Activated CD8-positive, alpha-beta T cell treated with anti-CD3 and anti-CD28 coated beads for 36 hours (primary cell): ENCODE results near the gene ZNF202. TPM values are rescaled to one million over a fixed set of nuclear protein-coding genes. Genes with fewer than 3 reads are reported as not detected.

Experiments
- ATAC-seq: fragments of 200-7000 bp; cut with Tn5 transposase; one replicate; pipeline ENCODE4 v1.10.0; 2021; ENCODE audit warnings: mild to moderate bottlenecking, moderate library complexity
- CTCF ChIA-PET: fragments of 350-600 bp; sonication (Branson Sonifier 250); formaldehyde crosslinking; loops from one replicate; lab custom pipeline; 2021; ENCODE audit warnings: antibody characterized with exemption; lab: Charles Lee
- POLR2A ChIA-PET: fragments of 350-600 bp; sonication (Branson Sonifier 250); formaldehyde crosslinking; loops from one replicate; lab custom pipeline; 2021; ENCODE audit warnings: antibody characterized with exemption; lab: Charles Lee
- DNase-seq: peaks from one replicate; pipeline ENCODE4 v3.0.0-alpha.2; 2020
- H3K27ac Mint-ChIP-seq: one replicate; pipeline ENCODE4 v1.8.0; 2021; ENCODE audit warnings: mild to moderate bottlenecking, mixed read lengths
- H3K27me3 Mint-ChIP-seq: one replicate; pipeline ENCODE4 v1.8.0; 2021; ENCODE audit warnings: mixed read lengths
- H3K36me3 Mint-ChIP-seq: one replicate; pipeline ENCODE4 v1.8.0; 2021; ENCODE audit warnings: low read depth, mixed read lengths
- H3K4me1 Mint-ChIP-seq: one replicate; pipeline ENCODE4 v1.8.0; 2021; ENCODE audit warnings: low read depth, mixed read lengths
- H3K4me3 Mint-ChIP-seq: one replicate; pipeline ENCODE4 v1.8.0; 2021; ENCODE audit warnings: mild to moderate bottlenecking, moderate library complexity, mixed read lengths
- H3K9me3 Mint-ChIP-seq: one replicate; pipeline ENCODE4 v1.8.0; 2021; ENCODE audit warnings: mixed read lengths
- CTCF ChIP-seq: fragments of 200-600 bp; IDR thresholded peaks from one replicate; pipeline ENCODE4 v1.8.0; 2022; ENCODE audit warnings: antibody characterized with exemption, mild to moderate bottlenecking
- intact Hi-C: fragments of 100-400 bp; cut with micrococcal nuclease; formaldehyde crosslinking; loops from one replicate; pipeline ENCODE4 v1.10.0; 2022
- total RNA-seq, 2 experiments: library from RNA; stranded (reverse); gene quantifications; one replicate each; pipeline ENCODE4 v1.2.3, GENCODE V29; 2021

The ZNF202 gene
- total RNA-seq, 2 experiments from 2014 or later = 11.1 to 13.6 TPM

DNA sequence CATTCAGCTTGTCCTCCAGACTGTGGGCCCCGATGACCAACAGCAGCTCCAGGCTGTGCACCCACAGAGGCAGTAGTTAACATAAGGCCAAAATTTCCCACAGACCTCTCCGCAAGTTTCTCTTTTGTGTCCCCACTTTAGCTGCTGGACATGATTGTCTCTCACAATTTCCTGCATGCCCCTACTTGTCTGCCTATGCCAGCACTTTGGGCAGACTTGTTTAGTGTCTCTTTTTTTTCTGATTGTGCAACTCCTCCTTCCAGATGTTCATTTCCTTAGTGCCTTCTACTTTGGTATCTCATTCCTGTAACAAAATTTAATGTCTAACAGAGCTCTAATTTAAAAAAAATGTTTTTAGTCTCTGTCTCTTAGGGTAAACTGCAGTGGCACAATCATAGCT, 63.2 kb downstream of the ZNF202 start:
- Mint-ChIP-seq H3K4me3 (no peak overlapping the region), H3K4me1 (peaks cover 15% of the 10 kb centered on the region), H3K27ac (no peak overlapping the region), H3K27me3 (peaks cover 3% of the 10 kb centered on the region), H3K36me3 (no peaks in the 10 kb centered on the region), H3K9me3 (no peaks in the 10 kb centered on the region)
- ChIA-PET CTCF (interaction anchor here (3.4 kb wide), 1 partner anchor 33 kb away, joined by 12 read pairs; no protein-coding TSS in a partner anchor), POLR2A (no interaction called here)
- ATAC-seq (no peak), DNase-seq (no peak)
- TF ChIP-seq CTCF = no peak
- intact Hi-C loops = no loop called here

DNA sequence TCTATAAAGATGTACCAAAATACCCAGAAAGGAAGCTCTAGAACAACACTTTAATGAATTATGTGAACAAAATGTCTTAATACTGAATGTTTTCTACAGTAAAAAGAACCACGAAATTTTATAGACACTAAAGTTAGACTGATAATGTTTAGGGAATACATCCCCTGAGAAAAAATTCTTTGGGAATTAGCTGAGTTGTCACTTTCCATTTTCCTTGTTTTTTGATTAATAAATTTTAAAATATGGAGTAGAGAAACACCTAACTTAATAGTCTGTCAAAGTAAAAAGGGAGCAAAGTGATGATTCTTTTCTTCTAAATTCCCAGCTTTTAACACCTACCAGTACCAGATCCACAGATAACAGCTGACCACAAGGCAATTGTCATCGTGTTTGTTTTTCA, 64.0 kb downstream of the ZNF202 start:
- intact Hi-C loops = no loop called here
- Mint-ChIP-seq H3K9me3 (no peaks in the 10 kb centered on the region), H3K27ac (no peak overlapping the region), H3K27me3 (peaks cover 3% of the 10 kb centered on the region), H3K4me3 (no peak overlapping the region), H3K36me3 (no peaks in the 10 kb centered on the region), H3K4me1 (peaks cover 15% of the 10 kb centered on the region)
- no peak for ATAC-seq
- TF ChIP-seq CTCF = no peak
- DNase-seq = no peak
- ChIA-PET POLR2A (no interaction called here), CTCF (interaction anchor here (0.9 to 3.4 kb wide), 2 partner anchors 33 to 37 kb away, joined by 3 to 12 read pairs; no protein-coding TSS in a partner anchor)

DNA sequence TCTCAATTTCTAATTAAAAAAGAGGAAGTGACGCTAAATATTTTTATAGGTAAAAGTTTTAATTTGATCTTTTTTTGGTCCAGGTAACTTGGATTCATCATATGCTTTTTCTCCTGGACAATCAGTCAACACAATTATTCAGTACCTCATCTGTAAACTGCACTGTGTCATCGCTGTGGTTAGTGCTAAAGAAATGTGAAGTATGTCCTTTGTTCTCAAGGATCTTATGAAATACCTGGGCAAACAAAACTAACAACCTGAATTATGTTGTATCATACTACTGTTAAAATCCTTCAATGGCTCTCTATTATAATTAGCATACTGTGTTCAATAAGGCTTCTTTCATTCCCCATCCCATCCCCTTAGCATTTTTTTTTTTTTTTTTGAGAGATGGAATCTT, 67.2 kb downstream of the ZNF202 start:
- Mint-ChIP-seq H3K9me3 (no peaks in the 10 kb centered on the region), H3K27me3 (peaks cover 3% of the 10 kb centered on the region), H3K4me3 (no peak overlapping the region), H3K27ac (no peak overlapping the region), H3K4me1 (no peaks in the 10 kb centered on the region), H3K36me3 (no peaks in the 10 kb centered on the region)
- intact Hi-C loops = no loop called here
- no peak for ATAC-seq
- TF ChIP-seq CTCF = no peak
- ChIA-PET POLR2A (no interaction called here), CTCF (interaction anchor here (1.3 kb wide), 2 partner anchors 32 to 33 kb away, joined by 3 read pairs; no protein-coding TSS in a partner anchor)
- no peak for DNase-seq

Other genes with a start within 250 kb of the ZNF202 start
- not detected for gene SCN3B, start 87.0 kb downstream of the ZNF202 start, total RNA-seq
- not detected for gene OR6X1, start 12.9 kb upstream of the ZNF202 start, total RNA-seq
- gene OR6M1, start 64.7 kb upstream of the ZNF202 start, total RNA-seq = not detected
- not detected for gene TMEM225, start 144.0 kb upstream of the ZNF202 start, total RNA-seq
- not detected for gene OR8D4, start 160.5 kb upstream of the ZNF202 start, total RNA-seq
- gene OR4D5, start 198.0 kb upstream of the ZNF202 start, total RNA-seq = not detected
- gene OR6T1, start 202.2 kb upstream of the ZNF202 start, total RNA-seq = not detected
- gene OR10S1, start 236.1 kb upstream of the ZNF202 start, total RNA-seq = not detected